ENCODE data around the gene GALNTL6. TPM values are rescaled to one million over a fixed set of nuclear protein-coding genes. Genes with fewer than 3 reads are reported as not detected.

GALNTL6 gene
- total RNA-seq, 1 donor from 2014 or later: 0.61 TPM

DNA sequence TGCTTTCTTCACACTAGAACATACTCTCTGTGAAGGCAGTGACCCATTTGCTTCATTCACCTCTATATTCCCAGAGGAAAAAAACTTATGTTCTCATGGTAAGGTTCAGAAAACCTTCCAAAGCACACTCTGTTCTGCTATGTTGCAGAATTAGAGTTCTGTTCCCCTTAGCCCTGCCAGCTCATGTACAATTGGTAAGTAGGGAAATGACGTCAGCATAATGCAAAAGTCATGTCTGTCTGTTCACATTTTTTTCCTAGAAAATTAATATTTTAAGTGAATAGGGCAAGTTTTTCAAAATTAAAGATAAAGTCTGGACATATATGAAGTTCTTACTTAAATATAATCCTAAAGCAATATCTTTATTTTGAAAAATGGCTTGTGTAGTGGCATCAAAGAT, 443.6 kb downstream of the GALNTL6 start:
- no peaks in the 10 kb centered on the region for H3K9me3 ChIP-seq (ENCODE audit: insufficient read depth, low read depth, low read length)
- no peak overlapping the region for H3K9ac ChIP-seq (ENCODE audit: low read length)
- H3K27ac Mint-ChIP-seq (ENCODE audit: unreplicated experiment): no peak overlapping the region
- no peak overlapping the region for H3K27ac ChIP-seq (ENCODE audit: low read depth, low read length)
- TF ChIP-seq EZH2 (IDR thresholded peaks at IDR 0.05; ENCODE audit: insufficient read depth, low read length): no peak
- TF ChIP-seq, protein P1, sequence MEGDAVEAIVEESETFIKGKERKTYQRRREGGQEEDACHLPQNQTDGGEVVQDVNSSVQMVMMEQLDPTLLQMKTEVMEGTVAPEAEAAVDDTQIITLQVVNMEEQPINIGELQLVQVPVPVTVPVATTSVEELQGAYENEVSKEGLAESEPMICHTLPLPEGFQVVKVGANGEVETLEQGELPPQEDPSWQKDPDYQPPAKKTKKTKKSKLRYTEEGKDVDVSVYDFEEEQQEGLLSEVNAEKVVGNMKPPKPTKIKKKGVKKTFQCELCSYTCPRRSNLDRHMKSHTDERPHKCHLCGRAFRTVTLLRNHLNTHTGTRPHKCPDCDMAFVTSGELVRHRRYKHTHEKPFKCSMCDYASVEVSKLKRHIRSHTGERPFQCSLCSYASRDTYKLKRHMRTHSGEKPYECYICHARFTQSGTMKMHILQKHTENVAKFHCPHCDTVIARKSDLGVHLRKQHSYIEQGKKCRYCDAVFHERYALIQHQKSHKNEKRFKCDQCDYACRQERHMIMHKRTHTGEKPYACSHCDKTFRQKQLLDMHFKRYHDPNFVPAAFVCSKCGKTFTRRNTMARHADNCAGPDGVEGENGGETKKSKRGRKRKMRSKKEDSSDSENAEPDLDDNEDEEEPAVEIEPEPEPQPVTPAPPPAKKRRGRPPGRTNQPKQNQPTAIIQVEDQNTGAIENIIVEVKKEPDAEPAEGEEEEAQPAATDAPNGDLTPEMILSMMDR (IDR thresholded peaks at IDR 0.05; ENCODE audit: insufficient read depth, low read depth, low read length): no peak
- H3K27me3 ChIP-seq (ENCODE audit: insufficient read depth, low read length): no peaks in the 10 kb centered on the region
- H3K36me3 Mint-ChIP-seq (ENCODE audit: low read depth, unreplicated experiment): no peaks in the 10 kb centered on the region
- H3K79me2 ChIP-seq (ENCODE audit: insufficient read depth, low read length): no peaks in the 10 kb centered on the region
- no peak for FAIRE-seq
- H3K36me3 ChIP-seq (ENCODE audit: insufficient read depth, low read length): no peaks in the 10 kb centered on the region
- no peak overlapping the region for H3K4me3 ChIP-seq (ENCODE audit: insufficient read depth, low read depth, low read length)
- H3K4me3 Mint-ChIP-seq (ENCODE audit: unreplicated experiment): no peak overlapping the region
- H2AFZ ChIP-seq (ENCODE audit: low read depth, low read length): no peak overlapping the region
- H3K27me3 Mint-ChIP-seq (ENCODE audit: low read depth, unreplicated experiment): no peaks in the 10 kb centered on the region
- H3K4me1 Mint-ChIP-seq (ENCODE audit: low read depth, unreplicated experiment): no peaks in the 10 kb centered on the region
- H3K4me2 ChIP-seq (ENCODE audit: low read length): no peak overlapping the region
- no peaks in the 10 kb centered on the region for H4K20me1 ChIP-seq (ENCODE audit: insufficient read depth, low read length)
- H3K9me3 Mint-ChIP-seq (ENCODE audit: unreplicated experiment): no peaks in the 10 kb centered on the region
- no peaks in the 10 kb centered on the region for H3K4me1 ChIP-seq (ENCODE audit: insufficient read depth, low read length)
- no peak for DNase-seq (ENCODE audit: low read depth)

DNA sequence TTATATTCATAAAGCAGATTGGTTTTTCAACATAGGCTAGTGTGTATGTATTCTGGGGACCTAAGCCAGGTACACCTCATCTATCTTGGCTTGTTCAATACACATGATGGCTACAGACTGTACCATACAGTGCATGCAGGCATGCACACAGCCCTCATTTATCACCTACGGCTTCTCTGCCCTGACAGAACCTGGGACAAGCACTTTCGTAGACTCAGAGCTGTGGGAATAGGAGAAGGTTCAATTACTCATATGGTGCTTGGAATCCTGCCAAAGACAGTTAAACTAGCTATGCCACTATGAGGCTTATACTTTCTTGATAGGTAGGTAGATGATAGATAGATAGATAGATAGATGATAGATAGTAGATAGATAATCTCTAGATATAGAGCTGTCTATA, 457.2 kb downstream of the GALNTL6 start:
- H3K36me3 Mint-ChIP-seq (ENCODE audit: low read depth, unreplicated experiment): no peaks in the 10 kb centered on the region
- H3K27me3 Mint-ChIP-seq (ENCODE audit: low read depth, unreplicated experiment): no peaks in the 10 kb centered on the region

DNA sequence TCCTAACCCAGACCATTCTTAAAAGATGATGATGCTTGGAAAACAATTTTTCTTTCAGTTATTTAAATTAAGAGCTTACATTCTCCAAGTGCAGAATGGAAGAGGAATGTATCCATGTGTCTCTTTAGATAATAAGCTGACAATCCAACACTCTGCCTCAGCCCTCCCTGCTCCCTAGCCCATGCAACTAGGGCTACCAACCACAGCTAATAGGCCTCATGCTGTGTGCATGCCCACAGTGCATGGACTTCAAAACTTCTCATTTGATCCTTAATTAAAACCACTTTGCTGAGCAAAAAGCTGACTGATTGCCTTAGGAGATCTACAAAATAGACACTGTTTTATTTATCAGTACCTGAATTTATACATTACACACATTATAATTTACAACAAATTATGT, 473.9 kb downstream of the GALNTL6 start:
- H3K27ac ChIP-seq (ENCODE audit: low read depth, low read length): no peak overlapping the region
- H3K27me3 ChIP-seq (ENCODE audit: insufficient read depth, low read length): no peaks in the 10 kb centered on the region
- TF ChIP-seq EZH2 (IDR thresholded peaks at IDR 0.05; ENCODE audit: insufficient read depth, low read length): no peak
- TF ChIP-seq, protein P1 (IDR thresholded peaks at IDR 0.05; ENCODE audit: insufficient read depth, low read depth, low read length): no peak
- no peak overlapping the region for H3K4me3 ChIP-seq (ENCODE audit: insufficient read depth, low read depth, low read length)
- no peaks in the 10 kb centered on the region for H4K20me1 ChIP-seq (ENCODE audit: insufficient read depth, low read length)
- no peaks in the 10 kb centered on the region for H3K27me3 Mint-ChIP-seq (ENCODE audit: low read depth, unreplicated experiment)
- H3K4me3 Mint-ChIP-seq (ENCODE audit: unreplicated experiment): no peak overlapping the region
- no peak overlapping the region for H3K9ac ChIP-seq (ENCODE audit: low read length)
- no peak overlapping the region for H3K27ac Mint-ChIP-seq (ENCODE audit: unreplicated experiment)
- DNase-seq (ENCODE audit: low read depth): no peak
- H2AFZ ChIP-seq (ENCODE audit: low read depth, low read length): no peak overlapping the region
- no peaks in the 10 kb centered on the region for H3K4me1 Mint-ChIP-seq (ENCODE audit: low read depth, unreplicated experiment)
- H3K36me3 Mint-ChIP-seq (ENCODE audit: low read depth, unreplicated experiment): no peaks in the 10 kb centered on the region
- H3K4me2 ChIP-seq (ENCODE audit: low read length): no peak overlapping the region
- no peaks in the 10 kb centered on the region for H3K4me1 ChIP-seq (ENCODE audit: insufficient read depth, low read length)
- H3K9me3 Mint-ChIP-seq (ENCODE audit: unreplicated experiment): no peaks in the 10 kb centered on the region
- no peaks in the 10 kb centered on the region for H3K36me3 ChIP-seq (ENCODE audit: insufficient read depth, low read length)
- no peak for FAIRE-seq
- H3K79me2 ChIP-seq (ENCODE audit: insufficient read depth, low read length): no peaks in the 10 kb centered on the region
- H3K9me3 ChIP-seq (ENCODE audit: insufficient read depth, low read depth, low read length): no peaks in the 10 kb centered on the region

More for the DNA sequence above, 457.2 kb downstream of the GALNTL6 start:
- Histone ChIP-seq H4K20me1 (ENCODE audit: insufficient read depth, low read length) (no peaks in the 10 kb centered on the region), H2AFZ (ENCODE audit: low read depth, low read length) (no peak overlapping the region), H3K27me3 (ENCODE audit: insufficient read depth, low read length) (no peaks in the 10 kb centered on the region), H3K79me2 (ENCODE audit: insufficient read depth, low read length) (no peaks in the 10 kb centered on the region), H3K9ac (ENCODE audit: low read length) (no peak overlapping the region), H3K36me3 (ENCODE audit: insufficient read depth, low read length) (no peaks in the 10 kb centered on the region), H3K4me3 (ENCODE audit: insufficient read depth, low read depth, low read length) (no peak overlapping the region), H3K9me3 (ENCODE audit: insufficient read depth, low read depth, low read length) (no peaks in the 10 kb centered on the region), H3K27ac (ENCODE audit: low read depth, low read length) (no peak overlapping the region), H3K4me1 (ENCODE audit: insufficient read depth, low read length) (no peaks in the 10 kb centered on the region), H3K4me2 (ENCODE audit: low read length) (no peak overlapping the region)
- no peak overlapping the region for H3K4me3 Mint-ChIP-seq (ENCODE audit: unreplicated experiment)
- DNase-seq (ENCODE audit: low read depth) (no peak), FAIRE-seq (no peak)
- H3K4me1 Mint-ChIP-seq (ENCODE audit: low read depth, unreplicated experiment): no peaks in the 10 kb centered on the region
- no peaks in the 10 kb centered on the region for H3K9me3 Mint-ChIP-seq (ENCODE audit: unreplicated experiment)
- no peak for TF ChIP-seq EZH2 (IDR thresholded peaks at IDR 0.05; ENCODE audit: insufficient read depth, low read length)
- TF ChIP-seq, protein P1 (IDR thresholded peaks at IDR 0.05; ENCODE audit: insufficient read depth, low read depth, low read length): no peak
- H3K27ac Mint-ChIP-seq (ENCODE audit: unreplicated experiment): no peak overlapping the region
